ENCODE data around the gene OASL.

DNA sequence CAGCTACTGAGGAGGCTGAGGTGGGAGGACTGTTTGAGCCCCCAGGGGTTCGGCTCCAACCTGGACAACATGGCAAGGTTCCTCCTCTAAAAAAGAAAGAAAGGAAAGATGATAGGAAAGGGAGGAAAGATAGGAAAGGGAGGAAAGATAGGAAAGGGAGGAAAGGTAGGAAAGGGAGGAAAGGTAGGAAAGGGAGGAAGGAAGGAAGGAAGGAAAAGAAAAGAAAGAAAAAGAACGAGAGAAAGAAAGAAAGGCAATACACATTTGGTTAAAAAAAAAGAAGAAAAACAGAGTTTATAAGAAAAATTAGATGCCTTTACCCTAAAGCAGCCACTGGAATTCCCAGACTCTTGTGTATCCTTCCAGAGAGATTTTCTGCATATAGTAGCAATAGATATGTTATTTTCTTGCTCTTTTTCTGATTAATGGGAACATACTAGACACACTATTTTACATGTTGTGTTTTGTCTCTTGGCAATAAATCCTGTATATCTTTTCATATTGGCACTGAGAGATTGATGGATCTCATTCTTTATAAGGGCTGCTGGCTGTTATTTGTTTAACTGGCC is 48.5 kb downstream of the OASL start:
- TF ChIP-seq, protein P1, sequence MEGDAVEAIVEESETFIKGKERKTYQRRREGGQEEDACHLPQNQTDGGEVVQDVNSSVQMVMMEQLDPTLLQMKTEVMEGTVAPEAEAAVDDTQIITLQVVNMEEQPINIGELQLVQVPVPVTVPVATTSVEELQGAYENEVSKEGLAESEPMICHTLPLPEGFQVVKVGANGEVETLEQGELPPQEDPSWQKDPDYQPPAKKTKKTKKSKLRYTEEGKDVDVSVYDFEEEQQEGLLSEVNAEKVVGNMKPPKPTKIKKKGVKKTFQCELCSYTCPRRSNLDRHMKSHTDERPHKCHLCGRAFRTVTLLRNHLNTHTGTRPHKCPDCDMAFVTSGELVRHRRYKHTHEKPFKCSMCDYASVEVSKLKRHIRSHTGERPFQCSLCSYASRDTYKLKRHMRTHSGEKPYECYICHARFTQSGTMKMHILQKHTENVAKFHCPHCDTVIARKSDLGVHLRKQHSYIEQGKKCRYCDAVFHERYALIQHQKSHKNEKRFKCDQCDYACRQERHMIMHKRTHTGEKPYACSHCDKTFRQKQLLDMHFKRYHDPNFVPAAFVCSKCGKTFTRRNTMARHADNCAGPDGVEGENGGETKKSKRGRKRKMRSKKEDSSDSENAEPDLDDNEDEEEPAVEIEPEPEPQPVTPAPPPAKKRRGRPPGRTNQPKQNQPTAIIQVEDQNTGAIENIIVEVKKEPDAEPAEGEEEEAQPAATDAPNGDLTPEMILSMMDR (IDR thresholded peaks at IDR 0.05 in 4 of 5, conservative IDR thresholded peaks at IDR 0.05 in 1 of 5), result no peak
- TF ChIP-seq POLR2A (IDR thresholded peaks at IDR 0.05), result no peak
